ENCODE measurements around the gene KAZN. TPM values are rescaled to one million over a fixed set of nuclear protein-coding genes. Genes with fewer than 3 reads are reported as not detected.

Gene KAZN
- polyA plus RNA-seq, 1 donor (not counting 4 experiments of a cell fraction or from before 2014, with no cell fraction given), result 5.9 TPM

DNA sequence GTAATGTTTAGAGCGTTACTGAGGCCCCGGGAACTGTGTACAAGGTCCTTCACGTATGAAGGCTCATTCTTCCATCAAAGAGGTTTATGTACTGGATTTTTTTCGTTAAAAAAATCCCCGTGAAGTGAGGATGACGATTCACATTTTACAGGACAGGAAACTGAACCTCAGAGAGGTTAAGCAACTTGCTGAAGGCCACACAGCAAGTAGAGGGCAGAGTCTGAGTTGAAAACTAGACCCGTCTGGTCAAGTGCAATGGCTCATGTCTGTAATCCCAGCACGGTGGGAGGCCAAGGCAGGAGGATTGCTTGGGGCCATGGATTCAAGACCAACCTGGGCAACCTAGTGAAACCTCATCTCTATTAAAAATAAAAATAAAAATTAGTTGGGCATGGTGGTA lies 140.2 kb downstream of the KAZN start:
- H3K79me2 ChIP-seq (ENCODE audit: control insufficient read depth, insufficient read depth, low read length), result no peaks in the 10 kb centered on the region
- no peak for DNase-seq (ENCODE audit: low read depth, low spot score)
- no peak overlapping the region for H3K4me3 ChIP-seq (ENCODE audit: control insufficient read depth in 2 of 3, extremely low read depth in 1 of 3, insufficient read depth in 2 of 3, low read depth in 1 of 3, low read length in 3 of 3)
- H3K9me1 ChIP-seq (ENCODE audit: control insufficient read depth, extremely low read depth, insufficient read depth, low read length), result no peaks in the 10 kb centered on the region
- dilution Hi-C loops (cut with MboI; ENCODE audit: extremely low pct_ligation_motif_present, low sequenced_read_pairs), result no loop called here
- peaks cover 29% of the 10 kb centered on the region for H3K4me1 ChIP-seq (ENCODE audit: control insufficient read depth, extremely low read depth, insufficient read depth, low read length)
- no peak overlapping the region for H3K9ac ChIP-seq (ENCODE audit: control insufficient read depth, extremely low read depth, insufficient read depth, low read length)
- H3K9me3 ChIP-seq (ENCODE audit: control insufficient read depth, low read depth, low read length), result no peaks in the 10 kb centered on the region
- H3K4me2 ChIP-seq (ENCODE audit: control insufficient read depth, extremely low read depth, insufficient read depth, low read depth, low read length), result no peak overlapping the region
- H3K27me3 ChIP-seq (ENCODE audit: control insufficient read depth, extremely low read depth, insufficient read depth, low read length), result no peaks in the 10 kb centered on the region
- no peaks in the 10 kb centered on the region for H4K20me1 ChIP-seq (ENCODE audit: control insufficient read depth, extremely low read depth, insufficient read depth, low read length)
- H3K36me3 ChIP-seq (ENCODE audit: control insufficient read depth in 2 of 2, extremely low read depth in 1 of 2, insufficient read depth in 2 of 2, low read length in 2 of 2), result no peaks in the 10 kb centered on the region
- TF ChIP-seq EZH2 (IDR thresholded peaks at IDR 0.05; ENCODE audit: low read length), result no peak
- TF ChIP-seq, protein P1, sequence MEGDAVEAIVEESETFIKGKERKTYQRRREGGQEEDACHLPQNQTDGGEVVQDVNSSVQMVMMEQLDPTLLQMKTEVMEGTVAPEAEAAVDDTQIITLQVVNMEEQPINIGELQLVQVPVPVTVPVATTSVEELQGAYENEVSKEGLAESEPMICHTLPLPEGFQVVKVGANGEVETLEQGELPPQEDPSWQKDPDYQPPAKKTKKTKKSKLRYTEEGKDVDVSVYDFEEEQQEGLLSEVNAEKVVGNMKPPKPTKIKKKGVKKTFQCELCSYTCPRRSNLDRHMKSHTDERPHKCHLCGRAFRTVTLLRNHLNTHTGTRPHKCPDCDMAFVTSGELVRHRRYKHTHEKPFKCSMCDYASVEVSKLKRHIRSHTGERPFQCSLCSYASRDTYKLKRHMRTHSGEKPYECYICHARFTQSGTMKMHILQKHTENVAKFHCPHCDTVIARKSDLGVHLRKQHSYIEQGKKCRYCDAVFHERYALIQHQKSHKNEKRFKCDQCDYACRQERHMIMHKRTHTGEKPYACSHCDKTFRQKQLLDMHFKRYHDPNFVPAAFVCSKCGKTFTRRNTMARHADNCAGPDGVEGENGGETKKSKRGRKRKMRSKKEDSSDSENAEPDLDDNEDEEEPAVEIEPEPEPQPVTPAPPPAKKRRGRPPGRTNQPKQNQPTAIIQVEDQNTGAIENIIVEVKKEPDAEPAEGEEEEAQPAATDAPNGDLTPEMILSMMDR (optimal IDR thresholded peaks at IDR 0.05 in 1 of 3, IDR thresholded peaks at IDR 0.05 in 1 of 3, conservative IDR thresholded peaks at IDR 0.05 in 1 of 3; ENCODE audit: extremely low read depth in 1 of 3, insufficient read depth in 2 of 3, low read length in 3 of 3), result no peak
- H3K27ac ChIP-seq (ENCODE audit: control insufficient read depth, insufficient read depth, low read length), result no peak overlapping the region
- no peak overlapping the region for H2AFZ ChIP-seq (ENCODE audit: control insufficient read depth, low read length)
- no peak for FAIRE-seq

GRCh38 chr1:14739082-14739832 lies 140.8 kb downstream of the KAZN start:
- Histone ChIP-seq H3K36me3 (ENCODE audit: control insufficient read depth in 2 of 2, extremely low read depth in 1 of 2, insufficient read depth in 2 of 2, low read length in 2 of 2) (no peaks in the 10 kb centered on the region), H4K20me1 (ENCODE audit: control insufficient read depth, extremely low read depth, insufficient read depth, low read length) (no peaks in the 10 kb centered on the region), H3K27me3 (ENCODE audit: control insufficient read depth, extremely low read depth, insufficient read depth, low read length) (no peaks in the 10 kb centered on the region), H2AFZ (ENCODE audit: control insufficient read depth, low read length) (no peak overlapping the region), H3K79me2 (ENCODE audit: control insufficient read depth, insufficient read depth, low read length) (no peaks in the 10 kb centered on the region), H3K27ac (ENCODE audit: control insufficient read depth, insufficient read depth, low read length) (no peak overlapping the region), H3K4me1 (ENCODE audit: control insufficient read depth, extremely low read depth, insufficient read depth, low read length) (peaks cover 24% of the 10 kb centered on the region), H3K9me1 (ENCODE audit: control insufficient read depth, extremely low read depth, insufficient read depth, low read length) (no peaks in the 10 kb centered on the region), H3K4me2 (ENCODE audit: control insufficient read depth, extremely low read depth, insufficient read depth, low read depth, low read length) (no peak overlapping the region), H3K9ac (ENCODE audit: control insufficient read depth, extremely low read depth, insufficient read depth, low read length) (no peak overlapping the region), H3K9me3 (ENCODE audit: control insufficient read depth, low read depth, low read length) (no peaks in the 10 kb centered on the region), H3K4me3 (ENCODE audit: control insufficient read depth in 2 of 3, extremely low read depth in 1 of 3, insufficient read depth in 2 of 3, low read depth in 1 of 3, low read length in 3 of 3) (no peak overlapping the region)
- no peak for FAIRE-seq
- dilution Hi-C loops (cut with MboI; ENCODE audit: extremely low pct_ligation_motif_present, low sequenced_read_pairs), result no loop called here
- no peak for DNase-seq (ENCODE audit: low read depth, low spot score)
- TF ChIP-seq EZH2 (IDR thresholded peaks at IDR 0.05; ENCODE audit: low read length), result no peak
- TF ChIP-seq, protein P1 (optimal IDR thresholded peaks at IDR 0.05 in 1 of 3, IDR thresholded peaks at IDR 0.05 in 1 of 3, conservative IDR thresholded peaks at IDR 0.05 in 1 of 3; ENCODE audit: extremely low read depth in 1 of 3, insufficient read depth in 2 of 3, low read length in 3 of 3), result no peak
